Eye (tissue), 1 donor: ENCODE measurements around the gene ZSCAN5A.
"Not testable (repeated sequence)": the region's sequence is repeated elsewhere in the genome, so short reads cannot be mapped to it uniquely, and the experiment has no call there.

Experiments used
- DNase-seq: peaks from one replicate; pipeline ENCODE4 v3.0.0-alpha.2; 2015

Gene ZSCAN5A

DNA sequence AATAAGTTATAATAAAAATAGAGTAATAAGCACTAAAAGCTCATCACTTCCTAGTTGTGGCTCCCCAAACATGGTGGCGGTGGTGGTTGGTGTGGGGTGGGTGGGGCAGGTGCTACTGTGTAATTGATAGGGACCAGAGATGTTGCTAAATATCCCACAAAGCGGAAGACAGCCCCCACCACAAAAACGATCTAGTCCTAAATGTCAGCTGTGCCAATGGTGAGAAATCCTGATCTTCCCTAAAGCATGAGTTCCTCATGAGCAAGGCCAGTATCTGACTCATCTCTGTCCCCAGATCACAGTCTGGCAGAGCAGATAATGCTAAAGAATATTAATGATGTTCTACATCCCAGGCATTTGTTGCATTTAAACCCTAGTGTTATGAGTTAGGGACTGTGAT is 44.0 kb downstream of the ZSCAN5A start:
- DNase-seq = no peak

DNA sequence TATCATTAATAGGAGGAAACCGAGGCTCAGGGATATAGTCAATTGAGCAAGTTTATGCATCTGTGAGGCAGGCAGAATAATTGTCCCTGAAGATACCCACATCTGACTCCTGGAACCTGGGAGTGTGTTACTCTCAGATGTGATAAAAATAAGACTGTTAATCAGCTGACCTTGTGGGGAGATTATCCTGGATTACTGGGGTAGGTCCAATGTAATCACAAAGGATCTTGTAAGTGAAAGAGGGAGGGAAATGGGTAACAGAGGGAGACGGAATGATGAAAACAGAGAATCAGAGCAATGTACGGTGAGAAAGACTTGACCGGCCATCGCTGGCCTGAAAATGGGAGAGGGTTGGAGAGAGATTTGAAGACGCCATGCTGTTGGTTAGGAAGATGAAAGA is 45.3 kb downstream of the ZSCAN5A start:
- DNase-seq = peak; percentile 1

DNA sequence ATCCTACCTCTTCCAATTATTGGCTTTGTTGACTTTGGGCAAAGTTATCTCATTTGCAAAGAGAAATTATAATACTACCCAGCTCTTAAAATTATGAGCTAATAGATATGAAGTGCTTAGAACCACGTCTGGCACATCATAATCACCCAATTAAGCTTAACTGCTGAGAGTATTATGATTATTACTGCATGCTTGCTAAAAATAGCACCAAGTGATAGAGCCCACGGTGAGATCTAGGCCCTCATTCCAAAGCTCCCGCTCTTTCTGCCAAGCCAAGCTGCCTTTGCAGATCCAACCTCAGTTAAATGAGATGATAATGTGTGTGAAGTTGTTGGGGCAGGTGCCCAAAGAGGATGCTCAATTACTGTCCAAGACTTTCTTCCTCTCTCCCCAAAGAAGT is 48.6 kb downstream of the ZSCAN5A start:
- DNase-seq = no peak

DNA sequence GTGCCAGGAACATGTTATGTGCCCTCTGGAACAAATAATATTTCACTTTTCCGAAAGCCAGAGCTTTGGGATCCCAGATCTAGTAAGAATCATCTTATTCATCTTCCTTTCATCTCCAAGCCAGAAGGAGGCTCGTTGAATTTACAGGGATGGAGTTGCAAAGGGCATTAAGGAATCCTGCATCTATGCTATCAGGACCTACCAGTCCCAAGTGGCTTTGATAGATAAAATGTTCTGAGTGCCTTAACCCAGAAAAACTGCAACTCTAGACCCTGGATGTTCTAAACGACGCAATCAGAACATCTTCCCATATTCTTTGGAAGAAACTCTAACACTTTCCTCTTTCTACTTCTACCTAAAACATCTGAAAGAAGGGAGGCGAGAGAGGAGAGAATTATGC is 51.3 kb downstream of the ZSCAN5A start:
- DNase-seq = no peak

GRCh38 chr19:56261932-56262331 is 52.7 kb downstream of the ZSCAN5A start:
- DNase-seq = not testable (repeated sequence)

- DNase-seq = no peak
These were observed 53.5 kb downstream of the ZSCAN5A start for GRCh38 chr19:56261145-56261544.

- DNase-seq = no peak
These were observed 56.4 kb downstream of the ZSCAN5A start for GRCh38 chr19:56258272-56258671.

GRCh38 chr19:56253737-56254136 is 60.9 kb downstream of the ZSCAN5A start:
- DNase-seq = peak; percentile 65

DNA sequence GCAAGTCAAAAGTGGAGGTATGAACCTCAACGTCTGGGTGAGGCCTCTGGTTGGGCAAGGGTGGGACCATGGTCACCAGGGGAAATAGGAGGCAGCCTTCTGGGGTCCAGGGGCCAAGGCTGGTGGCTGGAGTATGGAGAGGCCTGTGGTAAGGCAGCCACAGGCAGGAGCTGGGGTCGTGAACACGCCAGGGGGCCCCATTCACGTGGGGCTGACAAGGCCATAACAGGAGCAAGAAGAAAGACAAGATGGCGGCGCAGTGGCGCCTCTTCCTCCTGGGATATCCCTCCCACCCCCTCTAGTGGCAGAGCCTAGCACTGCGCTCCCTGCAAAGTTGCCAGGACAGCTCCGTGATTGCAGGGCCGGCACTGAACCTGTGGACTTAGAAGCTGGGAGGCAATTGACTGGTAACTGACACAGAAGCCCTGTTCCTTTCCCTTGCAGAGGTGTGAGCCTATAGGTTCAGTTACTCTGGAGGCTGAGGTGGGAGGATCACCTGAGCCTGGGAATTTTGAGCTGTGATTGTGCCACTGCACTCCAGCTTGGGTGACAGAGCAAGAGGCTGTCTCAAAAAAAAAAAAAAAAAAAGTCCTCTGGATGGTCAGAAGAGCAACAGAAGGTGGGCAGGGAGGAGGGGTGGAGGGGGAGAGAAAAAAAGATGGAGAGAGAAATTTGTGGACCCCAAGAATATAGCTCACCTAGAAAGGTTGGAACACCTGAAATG is 61.8 kb downstream of the ZSCAN5A start:
- DNase-seq = peak; percentile 89

- DNase-seq = not testable (repeated sequence)
These were observed 65.8 kb downstream of the ZSCAN5A start for GRCh38 chr19:56248736-56249338.

DNA sequence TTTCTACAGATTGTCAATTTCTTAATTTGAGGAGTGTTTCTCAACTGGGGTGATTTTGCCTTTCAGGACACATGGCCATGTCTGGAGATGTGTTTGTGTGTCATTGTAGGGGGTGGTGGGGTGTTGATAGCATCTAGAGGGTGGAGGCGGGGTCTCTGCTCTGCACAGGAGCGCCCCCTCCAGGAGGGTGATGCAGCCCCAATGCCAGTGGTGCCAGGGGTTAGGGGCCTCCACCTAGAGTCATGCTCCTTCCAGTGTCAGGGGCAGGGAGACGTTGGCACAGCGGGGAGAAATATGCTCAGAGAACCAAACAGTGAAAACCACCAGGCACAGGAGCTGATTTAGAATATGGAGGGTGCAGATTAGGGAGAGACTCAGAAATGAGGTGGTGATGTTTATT is 68.9 kb downstream of the ZSCAN5A start:
- not testable (repeated sequence) for DNase-seq

- DNase-seq = no peak
These were observed 69.4 kb downstream of the ZSCAN5A start for GRCh38 chr19:56245121-56245740.

DNA sequence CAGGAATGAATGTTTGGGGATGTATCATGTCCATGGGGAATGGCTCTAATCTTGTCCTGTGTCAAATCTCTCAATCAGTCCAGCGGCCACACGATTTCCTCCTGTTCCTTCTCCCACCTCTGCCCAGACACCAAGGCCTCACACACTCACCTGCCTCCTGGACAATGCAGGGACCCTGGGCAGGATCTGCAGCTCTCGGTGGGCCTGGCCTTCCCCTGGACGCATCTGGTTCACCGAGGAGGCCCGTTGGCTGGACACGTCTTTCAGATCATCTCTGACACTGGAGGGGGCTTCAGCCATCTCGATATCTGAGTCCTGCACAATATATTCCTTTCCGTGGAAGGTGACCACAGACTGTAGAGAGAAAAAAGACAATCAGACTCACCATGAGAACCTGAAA is 91.2 kb downstream of the ZSCAN5A start:
- DNase-seq = no peak

DNA sequence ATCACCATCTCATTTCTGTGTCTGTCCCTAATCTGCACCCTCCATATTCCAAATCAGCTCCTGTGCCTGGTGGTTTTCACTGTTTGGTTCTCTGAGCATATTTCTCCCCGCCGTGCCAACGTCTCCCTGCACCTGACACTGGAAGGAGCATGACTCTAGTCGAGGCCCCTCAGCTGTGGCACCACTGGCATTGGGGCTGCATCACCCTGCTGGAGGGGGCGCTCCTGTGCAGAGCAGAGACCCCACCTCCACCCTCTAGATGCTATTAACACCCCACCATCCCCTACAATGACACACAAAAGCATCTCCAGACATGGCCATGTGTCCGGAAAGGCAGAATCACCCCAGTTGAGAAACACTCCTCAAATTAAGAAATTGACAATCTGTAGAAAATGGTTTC is 91.7 kb downstream of the ZSCAN5A start:
- no peak for DNase-seq

DNA sequence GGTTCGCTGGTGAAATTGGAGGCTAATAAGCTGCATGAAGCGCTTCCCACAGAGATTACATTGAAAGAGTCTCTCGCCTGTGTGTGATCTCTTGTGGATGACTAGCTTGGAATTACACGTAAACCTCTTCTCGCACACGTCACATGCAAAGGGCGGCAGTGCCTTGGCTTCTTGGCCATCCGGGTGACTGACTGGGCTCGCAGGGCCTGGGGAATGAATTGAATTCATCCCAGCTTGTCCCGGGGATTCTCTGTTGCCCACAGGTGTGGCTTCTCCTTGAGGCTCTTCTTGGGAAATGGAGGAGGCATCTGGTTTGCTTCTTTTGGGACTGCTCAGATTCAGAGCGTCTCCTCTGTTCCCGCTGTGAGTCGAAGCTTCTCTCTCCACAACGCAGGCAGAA is 92.8 kb downstream of the ZSCAN5A start:
- no peak for DNase-seq

- DNase-seq = peak; percentile 27
These were observed 93.2 kb downstream of the ZSCAN5A start for GRCh38 chr19:56221442-56221841.

GRCh38 chr19:56218961-56219360 is 95.7 kb downstream of the ZSCAN5A start:
- no peak for DNase-seq

- DNase-seq = peak; percentile 67
These were observed 97.3 kb downstream of the ZSCAN5A start for GRCh38 chr19:56217039-56217949.

- DNase-seq = no peak
These were observed 102.9 kb downstream of the ZSCAN5A start for GRCh38 chr19:56211718-56212117.

DNA sequence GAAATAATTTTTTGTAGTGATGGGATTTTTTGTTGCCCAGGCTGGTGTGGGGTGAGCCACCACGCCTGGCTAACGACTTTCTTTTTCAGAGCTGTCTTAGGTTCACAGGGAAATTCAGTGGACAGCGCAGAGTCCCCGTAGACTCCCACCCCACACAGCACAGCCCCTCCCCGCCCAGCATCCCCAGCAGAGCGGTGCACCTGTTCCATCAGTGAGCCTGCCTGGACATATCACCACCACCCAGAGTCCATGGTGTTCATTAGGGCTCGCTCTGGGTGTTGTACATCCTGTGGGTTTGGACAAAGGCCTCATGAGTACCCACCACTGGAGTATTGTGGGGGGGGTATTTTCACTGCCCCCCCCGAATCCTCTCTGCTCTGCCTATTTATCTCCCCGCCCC is 104.6 kb downstream of the ZSCAN5A start:
- not testable (repeated sequence) for DNase-seq

GRCh38 chr19:56209091-56209490 is 105.5 kb downstream of the ZSCAN5A start:
- no peak for DNase-seq

DNA sequence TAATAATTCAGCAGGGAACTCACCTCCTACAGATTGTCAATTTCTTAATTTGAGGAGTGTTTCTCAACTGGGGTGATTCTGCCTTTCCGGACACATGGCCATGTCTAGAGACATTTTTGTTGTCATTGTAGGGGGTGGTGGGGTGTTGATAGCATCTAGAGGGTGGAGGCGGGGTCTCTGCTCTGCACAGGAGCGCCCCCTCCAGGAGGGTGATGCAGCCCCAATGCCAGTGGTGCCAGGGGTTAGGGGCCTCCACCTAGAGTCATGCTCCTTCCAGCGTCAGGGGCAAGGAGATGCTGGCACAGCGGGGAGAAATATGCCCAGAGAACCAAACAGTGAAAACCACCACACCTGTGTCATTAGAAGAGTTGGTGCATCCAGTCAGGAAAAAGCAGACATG is 107.1 kb downstream of the ZSCAN5A start:
- not testable (repeated sequence) for DNase-seq

GRCh38 chr19:56201973-56202372 is 112.7 kb downstream of the ZSCAN5A start, which contains the start of gene ZSCAN5C:
TSS of gene ZSCAN5C (plus strand) at chr19:56202273. CDS start at chr19:56205914, 3,641 bp downstream.
- DNase-seq = no peak
